NCI-H2196 (cell line): ENCODE results near the gene SYNE4.
"Not testable (repeated sequence)": the region's sequence is repeated elsewhere in the genome, so short reads cannot be mapped to it uniquely, and the experiment has no call there.

ENCODE experiments used
- DNase-seq: peaks from one replicate; lab custom pipeline; 2025; ENCODE audit not compliant: unreplicated experiment; lab: John Stamatoyannopoulos, UW

The SYNE4 gene

DNA sequence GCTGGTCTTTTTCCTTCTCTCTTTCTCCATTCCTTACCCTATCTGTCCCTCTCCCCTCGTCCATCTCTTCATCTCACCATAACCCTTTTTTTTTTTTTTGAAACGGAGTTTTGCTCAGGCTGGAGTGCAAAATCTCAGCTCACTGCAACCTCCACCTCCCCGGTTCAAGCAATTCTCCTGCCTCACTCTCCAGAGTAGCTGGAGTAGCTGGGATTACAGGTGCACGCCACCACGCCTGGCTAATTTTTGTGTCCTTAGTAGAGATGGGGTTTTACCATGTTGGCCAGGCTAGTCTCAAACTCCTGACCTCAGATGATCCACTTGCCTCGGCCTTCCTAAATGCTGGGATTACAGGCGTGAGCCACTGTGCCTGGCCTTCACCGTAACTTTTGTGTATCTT lies 51.2 kb downstream of the SYNE4 start:
- DNase-seq, result not testable (repeated sequence)

DNA sequence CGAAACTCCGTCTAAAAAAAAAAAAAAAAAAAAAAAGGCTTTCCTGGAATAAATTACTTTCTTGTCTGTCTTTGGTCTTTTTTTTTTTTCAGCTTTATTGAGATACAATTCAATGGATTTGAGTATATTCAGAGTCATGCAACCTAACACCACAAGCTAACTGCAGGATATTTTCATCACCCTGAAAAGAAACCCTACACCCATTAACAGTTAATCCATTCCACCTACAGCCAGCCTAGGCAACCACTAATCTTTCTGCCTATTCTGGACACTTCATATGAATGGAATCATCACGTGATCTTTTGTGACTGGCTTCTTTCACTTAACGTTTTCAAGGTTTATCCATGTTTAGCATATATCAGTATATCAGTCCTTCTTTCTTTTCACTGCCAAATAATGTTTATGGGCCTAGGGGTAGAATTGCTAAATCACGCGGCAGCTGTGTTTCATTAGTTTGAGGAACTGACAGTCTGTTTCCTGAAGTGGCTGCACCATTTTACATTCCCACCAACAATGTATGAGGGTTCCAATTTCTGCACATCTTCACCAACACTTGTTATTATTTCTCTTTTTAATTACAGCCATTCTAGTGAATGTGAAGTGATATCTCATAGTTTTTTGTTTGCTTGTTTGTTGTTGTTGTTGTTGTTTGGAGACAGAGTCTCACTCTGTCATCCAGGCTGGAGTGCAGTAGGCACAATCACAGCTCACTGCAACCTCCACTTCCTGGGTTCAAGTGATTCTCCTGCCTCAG lies 52.6 kb downstream of the SYNE4 start:
- no peak for DNase-seq
